HepG2 (cell line): Measurements from ENCODE around the gene TTC31. TPM values are rescaled to one million over a fixed set of nuclear protein-coding genes. Genes with fewer than 3 reads are reported as not detected.

Experiments
- CBX5 ChIP-seq: sonication (generic); formaldehyde crosslinking; IDR thresholded peaks from 2 replicates; pipeline ENCODE4 v1.4.0; 2020; ENCODE audit warnings: missing genetic modification reagents, borderline replicate concordance
- FLYWCH1 ChIP-seq: sonication (generic); formaldehyde crosslinking; IDR thresholded peaks from 2 replicates; pipeline ENCODE4 v1.8.1; 2023; ENCODE audit warnings: mild to moderate bottlenecking, missing genetic modification reagents
- MLLT10 ChIP-seq: sonication (generic); formaldehyde crosslinking; IDR thresholded peaks from 2 replicates; pipeline ENCODE4 v1.4.0; 2020; ENCODE audit warnings: missing genetic modification reagents
- PHF8 ChIP-seq: sonication (generic); formaldehyde crosslinking; IDR thresholded peaks from 2 replicates; pipeline ENCODE4 v1.5.0; 2020; ENCODE audit warnings: missing genetic modification reagents
- ZNF12 ChIP-seq: sonication (generic); formaldehyde crosslinking; IDR thresholded peaks from 2 replicates; pipeline ENCODE4 v1.5.0; 2020; ENCODE audit warnings: missing genetic modification reagents
- ZNF138 ChIP-seq: sonication (generic); formaldehyde crosslinking; IDR thresholded peaks from 2 replicates; pipeline ENCODE4 v1.5.0; 2020; ENCODE audit warnings: mild to moderate bottlenecking, low read depth, missing genetic modification reagents
- ZNF180 ChIP-seq: sonication (generic); formaldehyde crosslinking; IDR thresholded peaks from 2 replicates; pipeline ENCODE4 v1.4.0; 2020; ENCODE audit warnings: low read depth, missing genetic modification reagents, borderline replicate concordance
- ZNF546 ChIP-seq: sonication (generic); formaldehyde crosslinking; conservative IDR thresholded peaks from 2 replicates; pipeline ENCODE4 v1.8.1; 2023; ENCODE audit warnings: mild to moderate bottlenecking, missing genetic modification reagents
- polyA plus RNA-seq, 8 experiments: library from polyadenylated mRNA; depleted of rRNA in 3 of 8; stranded (reverse) in 7 of 8; unstranded in 1 of 8; fragments of >200 nt; fragmentation: Illumina TruSeq in 4 of 8; extraction: Trizol in 4 of 8; gene quantifications; 2 replicates each; pipeline versions ENCODE4 v1.2.1 to v1.2.3, GENCODE V29; 2011 to 2016; ENCODE audit warnings: low read depth in 4 of 8, missing spikeins in 1 of 8, mixed read lengths in 1 of 8; ENCODE audit not compliant: insufficient read depth in 1 of 8
- total RNA-seq, 5 experiments: library from RNA; depleted of rRNA; stranded (reverse); fragments of >200 nt; fragmentation: Illumina TruSeq; extraction: Trizol; gene quantifications; 2 replicates each; pipeline ENCODE4 v1.2.3, GENCODE V29; 2016; ENCODE audit warnings: low read depth in 1 of 5
- TF ChIP-seq, protein P1 (sequence below): sonication (generic); formaldehyde crosslinking; IDR thresholded peaks from 2 replicates; pipeline ENCODE4 v1.4.0; 2020; ENCODE audit warnings: missing genetic modification reagents, mild to moderate bottlenecking, borderline replicate concordance
- TF ChIP-seq, protein P2 (sequence below): sonication (generic); formaldehyde crosslinking; IDR thresholded peaks from 2 replicates; pipeline ENCODE4 v1.4.0; 2020; ENCODE audit warnings: missing genetic modification reagents
- TF ChIP-seq, protein P3 (sequence below): IDR thresholded peaks from 2 replicates; pipeline ENCODE4 v1.6.1; 2016; ENCODE audit warnings: missing compliant biosample characterization, missing genetic modification reagents, borderline replicate concordance
- TF ChIP-seq, protein P4 (sequence below): sonication (generic); IDR thresholded peaks from 2 replicates; pipeline ENCODE4 v1.6.1; 2016; ENCODE audit warnings: low read depth, borderline replicate concordance
- TF ChIP-seq, protein P5 (sequence below): sonication (generic); formaldehyde crosslinking; IDR thresholded peaks from 2 replicates; pipeline ENCODE4 v1.5.1; 2020; ENCODE audit warnings: missing genetic modification reagents, mild to moderate bottlenecking, borderline replicate concordance
- TF ChIP-seq, protein P6 (sequence below): sonication (generic); formaldehyde crosslinking; IDR thresholded peaks from 2 replicates; pipeline ENCODE4 v1.5.0; 2020; ENCODE audit warnings: missing genetic modification reagents
- TF ChIP-seq, protein P7 (sequence below): sonication (generic); formaldehyde crosslinking; IDR thresholded peaks from 2 replicates; pipeline ENCODE4 v1.8.0; 2022; ENCODE audit warnings: missing genetic modification reagents, mild to moderate bottlenecking, inconsistent platforms, borderline replicate concordance

Gene TTC31
- total and polyA plus RNA-seq, 2 of the 13 experiments (the other 11 are each of a cell fraction or from before 2014, with no cell fraction given): 28.3 to 39.5 TPM

DNA sequence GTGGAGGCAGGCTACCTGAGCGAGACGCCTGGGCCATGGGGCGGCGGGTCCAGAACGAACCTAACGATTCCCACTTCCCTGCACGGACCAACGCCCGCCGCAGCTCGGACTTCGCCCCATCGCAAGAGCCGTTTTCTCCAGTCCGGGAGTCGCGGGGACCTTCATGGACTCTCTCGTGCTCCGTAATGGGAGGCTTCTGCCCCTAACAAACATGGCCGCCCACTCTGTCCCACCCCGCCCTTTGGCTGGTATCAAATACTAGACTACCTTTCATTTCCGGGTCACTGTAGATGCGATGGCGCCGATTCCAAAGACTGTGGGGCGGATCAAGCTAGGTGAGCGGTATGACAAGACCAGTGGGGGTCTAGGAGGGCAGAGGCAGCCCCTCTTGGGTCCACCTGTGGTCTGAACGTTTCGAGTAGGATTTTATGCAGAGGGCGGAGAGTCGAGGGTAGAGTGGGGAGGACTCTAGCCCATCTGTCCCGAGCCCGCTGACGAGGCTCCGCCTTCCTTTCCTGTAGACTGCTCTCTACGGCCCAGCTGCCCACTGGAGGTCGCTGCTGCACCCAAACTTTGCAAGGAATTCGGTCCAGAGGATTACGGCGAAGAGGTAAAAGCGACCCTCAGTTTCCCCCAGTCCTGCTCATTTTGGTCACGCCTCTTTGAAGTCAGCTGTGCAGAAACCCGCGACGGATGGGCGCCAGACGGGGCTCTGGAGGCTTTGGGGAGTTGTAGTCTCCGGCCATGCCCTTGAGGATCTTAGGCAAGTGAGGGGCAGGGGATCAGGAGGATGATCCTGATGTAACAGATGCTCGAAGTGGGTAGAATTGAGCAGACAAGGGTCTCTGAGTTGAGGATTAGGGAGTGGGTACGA is at the start of gene TTC31, which contains the start of gene CCDC142 (continued):
- TF ChIP-seq, protein P1, sequence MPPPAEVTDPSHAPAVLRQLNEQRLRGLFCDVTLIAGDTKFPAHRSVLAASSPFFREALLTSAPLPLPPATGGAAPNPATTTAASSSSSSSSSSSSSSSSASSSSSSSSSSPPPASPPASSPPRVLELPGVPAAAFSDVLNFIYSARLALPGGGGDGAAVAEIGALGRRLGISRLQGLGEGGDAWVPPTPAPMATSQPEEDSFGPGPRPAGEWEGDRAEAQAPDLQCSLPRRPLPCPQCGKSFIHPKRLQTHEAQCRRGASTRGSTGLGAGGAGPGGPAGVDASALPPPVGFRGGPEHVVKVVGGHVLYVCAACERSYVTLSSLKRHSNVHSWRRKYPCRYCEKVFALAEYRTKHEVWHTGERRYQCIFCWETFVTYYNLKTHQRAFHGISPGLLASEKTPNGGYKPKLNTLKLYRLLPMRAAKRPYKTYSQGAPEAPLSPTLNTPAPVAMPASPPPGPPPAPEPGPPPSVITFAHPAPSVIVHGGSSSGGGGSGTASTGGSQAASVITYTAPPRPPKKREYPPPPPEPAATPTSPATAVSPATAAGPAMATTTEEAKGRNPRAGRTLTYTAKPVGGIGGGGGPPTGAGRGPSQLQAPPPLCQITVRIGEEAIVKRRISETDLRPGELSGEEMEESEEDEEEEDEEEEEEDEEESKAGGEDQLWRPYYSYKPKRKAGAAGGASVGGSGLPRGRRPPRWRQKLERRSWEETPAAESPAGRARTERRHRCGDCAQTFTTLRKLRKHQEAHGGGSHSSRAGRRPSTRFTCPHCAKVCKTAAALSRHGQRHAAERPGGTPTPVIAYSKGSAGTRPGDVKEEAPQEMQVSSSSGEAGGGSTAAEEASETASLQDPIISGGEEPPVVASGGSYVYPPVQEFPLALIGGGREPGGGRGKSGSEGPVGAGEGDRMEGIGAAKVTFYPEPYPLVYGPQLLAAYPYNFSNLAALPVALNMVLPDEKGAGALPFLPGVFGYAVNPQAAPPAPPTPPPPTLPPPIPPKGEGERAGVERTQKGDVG: peak; percentile 37; the same call in 1 of the 2 replicates
- TF ChIP-seq, protein P2, sequence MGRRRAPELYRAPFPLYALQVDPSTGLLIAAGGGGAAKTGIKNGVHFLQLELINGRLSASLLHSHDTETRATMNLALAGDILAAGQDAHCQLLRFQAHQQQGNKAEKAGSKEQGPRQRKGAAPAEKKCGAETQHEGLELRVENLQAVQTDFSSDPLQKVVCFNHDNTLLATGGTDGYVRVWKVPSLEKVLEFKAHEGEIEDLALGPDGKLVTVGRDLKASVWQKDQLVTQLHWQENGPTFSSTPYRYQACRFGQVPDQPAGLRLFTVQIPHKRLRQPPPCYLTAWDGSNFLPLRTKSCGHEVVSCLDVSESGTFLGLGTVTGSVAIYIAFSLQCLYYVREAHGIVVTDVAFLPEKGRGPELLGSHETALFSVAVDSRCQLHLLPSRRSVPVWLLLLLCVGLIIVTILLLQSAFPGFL (CRISPR knock-in tag): no peak
- TF ChIP-seq MLLT10 (CRISPR knock-in tag) (no peak), ZNF546 (CRISPR knock-in tag) (peak; percentile 94; the same call in 1 of the 2 replicates), CBX5 (CRISPR knock-in tag) (peak; percentile 76; the same call in 1 of the 2 replicates), PHF8 (CRISPR knock-in tag) (peak; percentile 88), FLYWCH1 (CRISPR knock-in tag) (no peak), ZNF180 (CRISPR knock-in tag) (no peak), ZNF138 (no peak; the same call in 1 of the 2 replicates), ZNF12 (no peak)
- TF ChIP-seq, protein P3, sequence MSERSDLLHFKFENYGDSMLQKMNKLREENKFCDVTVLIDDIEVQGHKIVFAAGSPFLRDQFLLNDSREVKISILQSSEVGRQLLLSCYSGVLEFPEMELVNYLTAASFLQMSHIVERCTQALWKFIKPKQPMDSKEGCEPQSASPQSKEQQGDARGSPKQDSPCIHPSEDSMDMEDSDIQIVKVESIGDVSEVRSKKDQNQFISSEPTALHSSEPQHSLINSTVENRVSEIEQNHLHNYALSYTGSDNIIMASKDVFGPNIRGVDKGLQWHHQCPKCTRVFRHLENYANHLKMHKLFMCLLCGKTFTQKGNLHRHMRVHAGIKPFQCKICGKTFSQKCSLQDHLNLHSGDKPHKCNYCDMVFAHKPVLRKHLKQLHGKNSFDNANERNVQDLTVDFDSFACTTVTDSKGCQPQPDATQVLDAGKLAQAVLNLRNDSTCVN (CRISPR knock-in tag): no peak; the same call in 1 of the 2 replicates
- TF ChIP-seq, protein P4, sequence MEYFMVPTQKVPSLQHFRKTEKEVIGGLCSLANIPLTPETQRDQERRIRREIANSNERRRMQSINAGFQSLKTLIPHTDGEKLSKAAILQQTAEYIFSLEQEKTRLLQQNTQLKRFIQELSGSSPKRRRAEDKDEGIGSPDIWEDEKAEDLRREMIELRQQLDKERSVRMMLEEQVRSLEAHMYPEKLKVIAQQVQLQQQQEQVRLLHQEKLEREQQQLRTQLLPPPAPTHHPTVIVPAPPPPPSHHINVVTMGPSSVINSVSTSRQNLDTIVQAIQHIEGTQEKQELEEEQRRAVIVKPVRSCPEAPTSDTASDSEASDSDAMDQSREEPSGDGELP: 0 out of 2 replicates have a peak, but pooled peaks have one; percentile 15
- TF ChIP-seq, protein P5, sequence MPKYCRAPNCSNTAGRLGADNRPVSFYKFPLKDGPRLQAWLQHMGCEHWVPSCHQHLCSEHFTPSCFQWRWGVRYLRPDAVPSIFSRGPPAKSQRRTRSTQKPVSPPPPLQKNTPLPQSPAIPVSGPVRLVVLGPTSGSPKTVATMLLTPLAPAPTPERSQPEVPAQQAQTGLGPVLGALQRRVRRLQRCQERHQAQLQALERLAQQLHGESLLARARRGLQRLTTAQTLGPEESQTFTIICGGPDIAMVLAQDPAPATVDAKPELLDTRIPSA: peak; percentile 85; the same call in 1 of the 2 replicates
- TF ChIP-seq, protein P6, sequence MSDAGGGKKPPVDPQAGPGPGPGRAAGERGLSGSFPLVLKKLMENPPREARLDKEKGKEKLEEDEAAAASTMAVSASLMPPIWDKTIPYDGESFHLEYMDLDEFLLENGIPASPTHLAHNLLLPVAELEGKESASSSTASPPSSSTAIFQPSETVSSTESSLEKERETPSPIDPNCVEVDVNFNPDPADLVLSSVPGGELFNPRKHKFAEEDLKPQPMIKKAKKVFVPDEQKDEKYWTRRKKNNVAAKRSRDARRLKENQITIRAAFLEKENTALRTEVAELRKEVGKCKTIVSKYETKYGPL: no peak
- TF ChIP-seq, protein P7, sequence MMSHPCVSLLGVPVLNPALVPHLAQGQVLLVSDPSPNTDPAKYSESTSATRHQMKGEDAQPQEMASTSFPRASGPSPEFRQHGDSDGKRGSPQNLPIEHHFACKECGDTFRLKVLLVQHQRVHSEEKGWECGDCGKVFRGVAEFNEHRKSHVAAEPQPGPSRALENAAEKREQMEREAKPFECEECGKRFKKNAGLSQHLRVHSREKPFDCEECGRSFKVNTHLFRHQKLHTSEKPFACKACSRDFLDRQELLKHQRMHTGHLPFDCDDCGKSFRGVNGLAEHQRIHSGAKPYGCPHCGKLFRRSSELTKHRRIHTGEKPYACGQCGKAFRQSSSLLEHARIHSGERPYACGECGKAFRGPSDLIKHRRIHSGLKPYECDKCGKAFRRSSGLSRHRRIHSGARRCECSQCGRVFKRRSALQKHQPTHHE (CRISPR knock-in tag): 0 out of 2 replicates have a peak, but pooled peaks have one; percentile 21
